Articular chondrocyte of knee joint (primary cell): Measurements from ENCODE around the gene SEMA4D. TPM values are rescaled to one million over a fixed set of nuclear protein-coding genes. Genes with fewer than 3 reads are reported as not detected.

ENCODE experiments used
- small RNA-seq: library from RNA; depleted of rRNA; stranded (forward); fragments of <200 nt; gene quantifications from one replicate; pipeline ENCODE3, GENCODE V24; 2012
- total RNA-seq: library from RNA; depleted of rRNA; stranded (reverse); fragments of >200 nt; gene quantifications from 2 replicates; pipeline ENCODE4 v1.2.3, GENCODE V29; 2012

The SEMA4D gene, protein sequence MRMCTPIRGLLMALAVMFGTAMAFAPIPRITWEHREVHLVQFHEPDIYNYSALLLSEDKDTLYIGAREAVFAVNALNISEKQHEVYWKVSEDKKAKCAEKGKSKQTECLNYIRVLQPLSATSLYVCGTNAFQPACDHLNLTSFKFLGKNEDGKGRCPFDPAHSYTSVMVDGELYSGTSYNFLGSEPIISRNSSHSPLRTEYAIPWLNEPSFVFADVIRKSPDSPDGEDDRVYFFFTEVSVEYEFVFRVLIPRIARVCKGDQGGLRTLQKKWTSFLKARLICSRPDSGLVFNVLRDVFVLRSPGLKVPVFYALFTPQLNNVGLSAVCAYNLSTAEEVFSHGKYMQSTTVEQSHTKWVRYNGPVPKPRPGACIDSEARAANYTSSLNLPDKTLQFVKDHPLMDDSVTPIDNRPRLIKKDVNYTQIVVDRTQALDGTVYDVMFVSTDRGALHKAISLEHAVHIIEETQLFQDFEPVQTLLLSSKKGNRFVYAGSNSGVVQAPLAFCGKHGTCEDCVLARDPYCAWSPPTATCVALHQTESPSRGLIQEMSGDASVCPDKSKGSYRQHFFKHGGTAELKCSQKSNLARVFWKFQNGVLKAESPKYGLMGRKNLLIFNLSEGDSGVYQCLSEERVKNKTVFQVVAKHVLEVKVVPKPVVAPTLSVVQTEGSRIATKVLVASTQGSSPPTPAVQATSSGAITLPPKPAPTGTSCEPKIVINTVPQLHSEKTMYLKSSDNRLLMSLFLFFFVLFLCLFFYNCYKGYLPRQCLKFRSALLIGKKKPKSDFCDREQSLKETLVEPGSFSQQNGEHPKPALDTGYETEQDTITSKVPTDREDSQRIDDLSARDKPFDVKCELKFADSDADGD
- 1.2 and 1.3 TPM in 2 replicates for total RNA-seq

DNA sequence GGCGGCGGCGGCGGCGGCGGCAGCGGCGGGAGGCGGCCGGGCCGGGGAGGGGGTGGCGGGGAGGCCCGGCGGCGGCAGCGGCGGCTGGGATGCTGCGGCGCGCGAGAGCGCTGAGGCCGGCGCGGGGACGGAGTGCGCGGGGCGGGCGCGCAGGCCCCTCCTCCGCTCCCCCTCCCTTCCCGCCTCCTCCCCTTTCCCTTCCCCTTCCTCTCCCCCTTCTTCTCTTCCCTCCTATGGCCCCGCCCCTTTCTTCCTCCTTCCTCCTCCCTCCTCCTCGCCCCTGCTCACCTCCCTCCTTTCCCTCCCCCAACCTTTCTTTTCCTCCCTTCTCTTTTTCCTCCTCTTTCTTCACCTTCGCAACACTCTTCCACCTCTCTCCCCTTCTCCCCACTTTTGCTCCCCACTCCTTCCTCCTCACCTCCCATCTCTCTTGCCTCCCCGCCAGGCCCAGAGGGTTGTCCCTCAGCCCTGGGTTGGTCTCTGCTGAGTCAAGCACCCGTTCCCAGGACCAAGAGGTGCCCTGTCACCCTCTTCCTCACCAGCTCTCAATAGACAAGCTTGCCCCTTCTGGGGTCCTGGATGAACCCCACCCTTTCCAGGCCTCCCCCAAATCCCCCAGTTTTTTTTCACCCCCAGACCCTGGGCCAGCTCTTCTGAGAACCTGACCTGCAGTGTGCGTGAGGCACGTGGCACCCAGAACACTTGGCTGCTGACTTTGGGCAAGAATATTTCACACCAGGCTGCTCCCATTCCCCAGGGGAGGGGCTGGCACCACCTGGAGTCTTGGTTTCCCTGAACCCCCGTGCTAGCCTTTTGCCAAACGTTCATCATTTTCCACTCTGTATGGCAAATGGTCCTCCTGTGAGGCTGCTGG is at the start of gene SEMA4D:
SEMA4D (minus strand) TSS at position 136 of the 874 bp plus-strand sequence. CDS start 92,657 bp downstream, outside the sequence.

DNA sequence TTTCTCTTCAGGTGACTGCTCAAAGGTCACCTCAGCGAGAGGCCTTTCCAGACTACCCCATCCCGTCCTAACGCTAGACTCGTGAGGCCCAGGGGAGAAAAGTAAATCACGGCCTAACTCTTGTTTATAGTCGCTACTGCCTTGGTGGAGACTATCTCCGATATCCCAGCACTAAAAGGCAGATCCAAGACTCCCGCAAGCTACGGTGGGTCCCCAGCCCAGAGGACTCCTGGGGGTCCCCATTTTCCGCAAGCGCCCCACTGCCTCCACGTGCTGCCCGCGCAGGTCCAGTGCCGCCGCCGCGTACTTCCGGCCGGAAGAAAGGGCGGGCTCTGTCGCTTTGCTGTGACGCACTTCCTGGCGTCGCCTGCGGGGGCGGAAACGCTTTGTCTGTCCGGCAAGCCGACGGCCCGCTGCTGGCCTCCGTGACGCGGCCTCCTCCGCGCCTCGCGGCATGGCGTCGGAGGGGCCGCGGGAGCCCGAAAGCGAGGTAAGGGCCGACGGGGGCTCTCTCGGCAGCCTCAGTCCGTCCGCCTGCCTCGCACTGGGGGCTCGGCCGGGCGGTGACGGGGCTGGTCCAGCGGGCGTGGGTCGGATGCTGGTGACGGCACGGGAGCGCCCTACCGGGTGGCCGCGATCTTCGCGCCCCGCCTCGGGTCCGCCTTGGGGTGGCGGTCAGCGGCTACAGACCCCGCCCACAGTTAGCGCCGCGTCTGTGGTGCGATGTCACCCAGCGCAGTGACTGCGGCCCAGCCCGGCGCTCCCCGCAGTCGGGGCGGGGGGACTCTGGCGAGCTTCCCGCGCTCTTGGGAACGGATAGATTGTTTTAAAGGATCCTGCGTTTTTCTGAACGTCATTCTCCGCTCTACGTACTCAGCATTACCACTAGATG is 179.5 kb downstream of the SEMA4D start, which contains the start of gene SECISBP2:
SECISBP2 (plus strand) TSS at position 378 of the 892 bp plus-strand sequence; CDS start at position 455, 77 bp downstream.

Small RNA genes lying within 50 kb of the gene (small RNA-seq; reads per million reads assigned to genes)
- not detected for gene MIR3153

Other genes with a start within 250 kb of the SEMA4D start
- 56.3 and 67.8 TPM in 2 replicates for gene CKS2, start 186.9 kb downstream of the SEMA4D start, total RNA-seq
- gene SECISBP2, start 179.6 kb downstream of the SEMA4D start, total RNA-seq: 32.8 and 34.3 TPM in 2 replicates
- 0.43 and 0.52 TPM in 2 replicates for gene GADD45G, start 106.9 kb upstream of the SEMA4D start, total RNA-seq